GM10266 (cell line): ENCODE data around the gene FLRT3.

Experiments used
- DNase-seq: peaks from one replicate; pipeline ENCODE4 v3.0.0; 2012; ENCODE audit errors: extremely low spot score
- TF ChIP-seq, protein P1 (sequence below): IDR thresholded peaks from 2 replicates; pipeline ENCODE4 v1.5.1; 2012; ENCODE audit warnings: mild to moderate bottlenecking, low read depth; ENCODE audit not compliant: control insufficient read depth, insufficient read depth; ENCODE audit errors: missing control alignments

Gene FLRT3

DNA sequence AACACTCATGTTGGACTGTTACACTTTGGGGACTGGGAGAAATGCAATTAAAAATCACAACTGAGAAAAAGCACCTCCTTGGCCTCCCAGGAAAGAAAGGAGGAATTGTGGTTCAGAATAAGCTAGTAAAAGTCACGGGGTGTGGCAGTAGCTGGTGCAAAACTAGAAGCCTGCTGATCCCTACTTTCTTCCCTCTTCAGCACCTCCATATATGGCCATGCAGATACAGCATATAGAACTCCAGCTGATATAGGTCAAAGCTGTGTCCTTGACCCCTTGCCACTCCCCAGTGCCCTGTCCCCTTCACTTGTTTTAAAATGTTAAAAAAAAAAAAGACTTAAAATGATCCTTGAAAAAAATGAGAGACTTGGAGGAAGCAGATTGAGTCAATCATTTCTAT is 5.5 kb upstream of the FLRT3 start:
- DNase-seq: no peak
- TF ChIP-seq, protein P1, sequence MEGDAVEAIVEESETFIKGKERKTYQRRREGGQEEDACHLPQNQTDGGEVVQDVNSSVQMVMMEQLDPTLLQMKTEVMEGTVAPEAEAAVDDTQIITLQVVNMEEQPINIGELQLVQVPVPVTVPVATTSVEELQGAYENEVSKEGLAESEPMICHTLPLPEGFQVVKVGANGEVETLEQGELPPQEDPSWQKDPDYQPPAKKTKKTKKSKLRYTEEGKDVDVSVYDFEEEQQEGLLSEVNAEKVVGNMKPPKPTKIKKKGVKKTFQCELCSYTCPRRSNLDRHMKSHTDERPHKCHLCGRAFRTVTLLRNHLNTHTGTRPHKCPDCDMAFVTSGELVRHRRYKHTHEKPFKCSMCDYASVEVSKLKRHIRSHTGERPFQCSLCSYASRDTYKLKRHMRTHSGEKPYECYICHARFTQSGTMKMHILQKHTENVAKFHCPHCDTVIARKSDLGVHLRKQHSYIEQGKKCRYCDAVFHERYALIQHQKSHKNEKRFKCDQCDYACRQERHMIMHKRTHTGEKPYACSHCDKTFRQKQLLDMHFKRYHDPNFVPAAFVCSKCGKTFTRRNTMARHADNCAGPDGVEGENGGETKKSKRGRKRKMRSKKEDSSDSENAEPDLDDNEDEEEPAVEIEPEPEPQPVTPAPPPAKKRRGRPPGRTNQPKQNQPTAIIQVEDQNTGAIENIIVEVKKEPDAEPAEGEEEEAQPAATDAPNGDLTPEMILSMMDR: no peak

DNA sequence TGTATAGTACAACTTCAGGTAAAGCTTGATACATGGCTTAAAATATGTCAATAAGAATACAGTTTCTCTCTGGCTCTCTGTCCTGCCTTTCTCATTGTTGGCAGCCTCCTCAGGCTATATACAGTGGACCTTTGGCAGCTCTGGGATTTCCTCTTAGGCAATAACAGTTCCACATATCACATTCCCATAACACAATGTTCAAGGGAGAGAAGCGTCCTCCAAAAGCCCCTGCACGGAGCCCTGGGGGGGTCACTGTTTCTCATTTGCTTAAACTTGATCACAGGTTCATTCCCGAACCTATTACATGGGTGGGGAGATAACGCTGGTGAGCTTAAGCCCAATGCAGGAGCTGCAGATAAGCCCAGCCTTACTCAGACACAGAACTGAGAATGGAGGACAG is 4.4 kb upstream of the FLRT3 start:
- DNase-seq: no peak

DNA sequence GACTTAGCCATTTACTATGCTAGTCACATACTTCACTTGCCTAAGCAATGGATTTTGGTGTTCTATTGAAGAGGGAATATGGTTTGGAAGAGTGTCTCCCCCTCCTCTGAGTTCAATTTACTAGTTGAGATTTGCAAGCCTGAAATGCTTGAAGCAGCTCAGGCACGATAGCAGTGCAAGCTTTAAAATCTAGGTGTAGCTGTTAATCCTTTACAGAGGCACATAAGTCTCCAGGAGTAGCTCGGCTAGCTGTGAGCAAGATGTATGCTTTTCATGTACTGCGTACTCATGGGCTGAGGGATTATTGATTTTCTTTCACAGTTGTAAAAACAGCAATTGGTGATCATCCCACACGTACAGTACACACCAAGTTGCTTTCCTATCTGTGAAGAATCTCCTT is 726 bp downstream of the FLRT3 start:
- DNase-seq: no peak
- TF ChIP-seq, protein P1: no peak

More for the DNA sequence above, 4.4 kb upstream of the FLRT3 start:
- TF ChIP-seq, protein P1: no peak

DNA sequence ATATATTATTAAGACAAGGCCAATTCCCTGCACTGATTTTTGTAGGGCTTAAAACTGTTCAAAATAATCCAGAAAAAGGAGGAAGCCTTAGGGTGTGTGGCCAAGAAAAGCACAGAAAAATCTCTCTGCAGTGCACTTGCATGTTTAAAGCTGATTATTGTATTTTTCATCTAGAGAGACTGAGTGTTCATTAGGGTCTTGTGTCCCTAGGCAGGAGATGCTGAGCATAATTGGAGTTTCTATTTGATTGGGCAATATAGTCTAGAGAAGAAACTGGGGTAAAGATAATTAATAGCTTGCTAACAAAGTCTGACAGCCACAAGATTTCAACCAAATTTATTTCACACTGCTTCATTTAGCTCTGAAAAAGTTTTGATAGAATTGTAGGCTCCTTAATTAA is 2.4 kb downstream of the FLRT3 start:
- TF ChIP-seq, protein P1: no peak
- no peak for DNase-seq

DNA sequence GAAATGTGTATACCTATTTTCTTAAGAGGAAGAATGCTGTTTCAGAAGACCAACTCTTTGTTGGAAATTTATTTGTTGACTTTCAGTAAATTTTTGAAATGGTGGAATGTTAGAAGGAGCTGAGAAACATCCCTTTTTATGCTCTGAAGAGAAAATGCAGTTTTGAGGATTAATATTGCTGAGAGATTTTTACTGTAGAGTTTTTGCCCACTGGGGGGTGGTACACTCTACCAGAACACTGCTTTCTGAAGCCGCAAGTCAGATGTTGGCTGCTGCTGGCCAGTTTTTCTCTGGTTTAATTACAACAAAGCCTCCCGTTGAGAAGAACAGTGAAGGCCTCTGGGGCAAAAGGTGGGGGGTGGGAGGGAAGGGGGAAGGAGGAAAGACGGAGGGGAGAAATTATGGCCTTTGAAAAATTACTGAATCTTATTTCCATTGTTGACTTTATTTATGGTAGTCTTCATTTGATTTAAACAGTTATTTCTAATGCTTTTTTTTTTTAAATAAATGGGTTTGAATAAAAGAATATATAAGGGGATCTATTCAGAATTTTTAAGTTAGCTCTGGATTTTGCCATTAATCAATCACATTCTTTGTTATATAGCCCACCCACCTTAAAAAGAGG is 3.0 kb downstream of the FLRT3 start:
- TF ChIP-seq, protein P1: peak; percentile 43
- DNase-seq: no peak

DNA sequence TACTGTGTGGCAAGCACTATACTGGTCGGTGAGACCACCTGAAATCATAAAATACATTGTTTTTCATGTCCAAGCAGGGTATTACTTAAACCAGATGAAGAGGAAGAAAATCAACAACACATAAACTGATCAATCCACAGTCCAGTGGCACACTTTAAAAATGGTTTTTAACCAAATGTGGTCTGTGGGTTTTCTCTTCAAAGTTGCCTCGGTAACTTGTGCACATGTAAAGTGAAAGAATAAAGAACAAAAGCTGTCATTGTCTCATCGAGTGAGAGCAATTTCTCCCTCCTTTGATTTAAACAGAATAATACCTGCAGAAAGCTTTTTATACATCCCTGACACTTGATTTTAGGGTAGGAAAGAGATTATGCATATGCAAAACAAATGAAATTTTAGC is 3.7 kb downstream of the FLRT3 start:
- DNase-seq: no peak
- TF ChIP-seq, protein P1: no peak

DNA sequence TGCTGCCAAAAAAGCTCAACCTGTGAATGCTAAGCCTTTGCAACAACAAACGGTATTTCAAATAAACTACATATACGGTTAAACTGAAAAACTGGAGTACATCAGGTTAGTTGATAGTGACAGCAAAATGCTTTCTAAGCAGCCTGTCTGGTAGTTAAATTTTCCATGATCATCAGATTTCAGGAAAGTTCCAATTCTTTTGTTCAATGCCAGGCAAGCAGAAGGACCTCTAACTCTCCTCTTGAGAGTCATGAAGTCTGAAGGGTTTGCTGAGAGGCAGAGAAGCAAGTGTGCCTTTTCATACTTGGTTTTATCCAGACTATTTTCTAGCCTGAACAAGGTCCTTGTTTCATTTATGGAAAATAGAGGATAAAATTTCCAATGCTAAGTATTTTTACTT is 4.5 kb downstream of the FLRT3 start:
- TF ChIP-seq, protein P1: no peak
- DNase-seq: no peak
